GM18858 (cell line): ENCODE measurements around the gene ZKSCAN3.
"Not testable (repeated sequence)": the region's sequence is repeated elsewhere in the genome, so short reads cannot be mapped to it uniquely, and the experiment has no call there.

Experiments
- ATAC-seq: cut with Tn5 transposase; IDR thresholded peaks from one replicate; pipeline ENCODE4 v1.9.1; 2021; ENCODE audit not compliant: unreplicated experiment

Gene ZKSCAN3

DNA sequence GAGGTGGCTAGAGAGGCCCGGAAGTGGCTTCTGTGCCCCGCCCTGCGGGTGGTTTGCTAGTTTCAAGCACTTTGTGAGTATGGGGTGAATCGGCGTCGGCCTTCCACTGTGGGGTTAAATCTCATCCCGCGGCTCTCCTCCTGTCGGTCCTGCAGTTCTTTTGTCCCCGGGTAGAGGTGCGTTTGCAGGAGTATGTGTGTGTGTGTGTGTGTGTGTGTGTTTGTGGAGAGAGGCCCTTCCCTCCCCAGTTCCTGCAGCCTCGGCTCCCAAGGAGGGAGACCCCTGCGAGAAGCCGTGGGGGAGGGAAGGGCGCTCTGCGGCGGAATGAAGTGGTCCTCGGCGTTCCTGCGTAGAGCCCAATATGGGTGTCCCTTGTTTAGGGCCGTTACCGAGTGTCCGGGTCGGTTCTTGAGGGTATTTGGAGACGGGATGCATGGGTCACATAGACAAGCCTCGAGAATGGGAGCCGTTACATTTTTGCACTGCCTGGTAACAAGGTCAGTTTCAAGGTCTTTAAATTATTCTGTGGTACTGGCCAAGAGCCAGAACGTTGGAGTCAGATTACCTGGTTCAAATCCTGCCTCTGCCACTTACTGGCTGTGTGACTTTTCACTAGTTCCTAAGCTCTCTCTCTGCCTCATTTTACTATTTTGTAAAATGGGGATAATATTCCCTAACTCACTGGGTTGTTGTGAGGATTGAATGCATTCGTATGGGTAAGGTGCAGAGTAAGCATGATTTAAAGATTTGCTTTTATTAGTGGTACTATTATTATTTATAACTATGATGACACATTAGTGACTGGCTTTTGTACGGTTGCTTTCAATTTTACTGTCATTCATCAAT is at the start of gene ZKSCAN3:
Gene ZKSCAN3 (plus strand): TSS at position 56 of the 846 bp plus-strand sequence. CDS start 9,640 bp downstream, outside the sequence.
- ATAC-seq: peak; percentile 96

- peak; percentile 76 for ATAC-seq
Observed at GRCh38 chr6:28303570-28303969, 46.2 kb upstream of the ZKSCAN3 start.

DNA sequence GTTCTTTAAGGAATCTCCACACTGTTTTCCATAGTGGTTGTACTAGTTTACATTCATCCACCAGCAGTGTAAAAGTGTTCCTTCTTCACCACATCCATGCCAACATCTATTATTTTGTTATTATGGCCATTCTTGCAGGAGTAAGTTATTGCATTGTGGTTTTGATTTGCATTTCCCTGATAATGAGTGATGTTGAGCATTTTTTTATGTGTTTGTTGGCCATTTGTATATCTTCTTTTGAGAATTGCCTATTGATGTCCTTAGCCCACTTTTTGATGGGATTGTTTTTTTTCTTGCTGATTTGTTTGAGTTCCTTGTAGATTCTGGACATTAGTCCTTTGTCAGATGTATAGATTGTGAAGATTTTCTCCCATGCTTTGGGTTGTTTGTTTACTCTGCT is 43.4 kb upstream of the ZKSCAN3 start:
- ATAC-seq: not testable (repeated sequence)

GRCh38 chr6:28311139-28311823 is 38.5 kb upstream of the ZKSCAN3 start:
- no peak for ATAC-seq

DNA sequence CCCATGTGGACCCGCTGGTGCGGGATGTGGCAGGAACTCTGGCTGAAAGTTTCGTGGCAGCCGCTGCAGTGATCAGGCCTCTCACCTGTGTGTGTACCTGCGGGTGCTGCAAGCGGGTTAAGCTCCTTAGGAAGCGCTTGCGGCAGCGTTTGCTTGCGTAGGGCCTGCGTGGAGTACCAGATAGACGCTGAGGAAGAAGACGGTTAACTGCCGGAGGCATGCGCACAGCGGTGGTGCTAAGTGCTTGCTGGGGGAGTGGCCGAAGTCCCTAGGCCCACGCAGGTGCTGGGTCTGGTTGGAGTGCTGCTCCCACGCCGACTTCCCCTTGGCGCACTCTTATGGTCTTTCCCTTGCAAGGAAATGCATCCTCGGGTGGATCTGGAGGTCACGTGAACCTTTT is 36.8 kb upstream of the ZKSCAN3 start:
- ATAC-seq: no peak

DNA sequence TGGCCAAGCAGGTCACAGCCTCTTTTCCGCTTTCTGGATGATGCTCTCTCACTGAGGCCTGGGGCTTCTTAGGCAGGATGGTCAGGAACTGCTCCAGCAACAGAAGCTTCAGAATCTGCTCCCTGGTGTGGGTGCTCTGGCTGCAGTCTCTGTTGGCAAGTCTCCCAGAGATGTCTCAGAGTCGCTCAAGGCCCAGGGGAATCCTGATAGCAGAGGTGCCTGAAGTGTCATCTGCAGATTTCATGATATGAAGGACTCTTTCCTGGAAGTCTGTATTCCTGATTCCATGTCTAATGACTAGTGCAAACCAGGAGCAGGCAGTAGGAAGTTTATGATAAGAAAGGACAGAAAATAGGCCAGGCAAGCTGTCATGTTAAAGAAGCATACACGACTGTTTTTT is 34.1 kb upstream of the ZKSCAN3 start:
- ATAC-seq: no peak

GRCh38 chr6:28317866-28318265 is 31.9 kb upstream of the ZKSCAN3 start:
- not testable (repeated sequence) for ATAC-seq

- ATAC-seq: no peak
Observed at GRCh38 chr6:28322661-28323060, 27.1 kb upstream of the ZKSCAN3 start.

DNA sequence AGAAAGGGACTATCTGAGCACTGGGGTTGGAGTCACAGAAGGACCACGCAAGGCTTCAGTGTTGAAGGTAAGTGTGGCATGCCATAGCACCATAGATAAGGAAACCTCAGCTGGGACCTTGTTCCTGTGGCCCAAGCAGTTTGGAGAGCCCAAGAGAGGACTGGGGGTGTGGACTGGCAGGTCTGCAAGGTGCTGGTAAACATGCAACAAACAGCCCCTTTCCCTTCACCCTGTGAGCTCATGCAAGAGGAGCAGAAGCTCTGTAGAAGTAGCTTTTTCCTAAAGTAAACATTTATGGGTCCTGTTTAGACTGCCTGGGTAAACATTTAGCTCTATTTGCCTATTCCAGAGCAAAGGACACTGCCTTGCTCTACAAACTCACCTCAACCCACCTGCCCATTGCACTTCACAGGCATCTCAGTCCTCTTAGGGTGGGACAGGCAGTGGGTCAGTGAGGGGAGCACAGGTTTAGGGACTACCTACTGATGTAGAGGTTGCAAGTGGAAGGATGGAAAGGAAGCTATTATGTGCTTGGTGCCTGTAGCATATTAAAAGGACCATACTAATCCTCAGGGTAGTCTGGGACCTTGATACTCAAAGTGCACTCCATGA is 25.8 kb upstream of the ZKSCAN3 start:
- ATAC-seq: no peak

GRCh38 chr6:28326371-28326948 is 23.3 kb upstream of the ZKSCAN3 start:
- ATAC-seq: no peak

DNA sequence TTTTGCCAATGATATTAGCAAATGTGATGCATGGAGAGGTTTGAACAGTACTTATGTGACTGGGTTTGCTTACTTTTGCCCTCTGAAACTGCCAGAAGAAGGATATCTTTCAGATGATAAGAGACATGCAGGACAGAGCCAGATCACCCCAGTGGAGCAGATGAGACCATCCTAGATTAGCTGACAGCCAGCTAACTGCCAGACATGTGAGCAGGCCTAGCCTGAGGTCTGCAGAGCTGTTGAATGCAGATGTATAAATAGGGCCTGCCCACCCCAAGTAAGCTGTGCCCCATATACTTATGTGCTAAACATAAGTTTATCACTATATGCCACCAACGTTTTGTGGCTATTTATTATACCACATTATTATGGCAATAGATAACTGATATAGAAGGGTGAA is 19.7 kb upstream of the ZKSCAN3 start:
- ATAC-seq: no peak

DNA sequence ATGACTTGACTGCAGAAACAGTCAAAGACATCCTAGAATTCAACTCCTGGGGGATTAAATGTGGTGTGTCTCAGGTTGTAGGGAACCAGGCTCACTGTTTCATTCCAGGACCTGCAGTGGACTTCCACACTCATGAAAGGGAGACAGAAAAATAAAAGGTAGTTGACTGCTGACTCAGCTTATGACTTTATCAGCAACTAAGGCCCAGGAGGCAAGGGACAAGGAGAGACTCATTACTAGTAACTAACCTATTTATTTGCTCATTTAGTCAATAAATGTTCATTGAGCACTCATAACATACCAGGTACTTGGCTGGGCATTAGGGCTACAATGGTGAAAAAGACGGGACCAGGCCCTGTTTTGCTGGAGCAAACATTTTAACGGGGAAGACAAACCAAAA is 16.7 kb upstream of the ZKSCAN3 start:
- ATAC-seq: no peak

DNA sequence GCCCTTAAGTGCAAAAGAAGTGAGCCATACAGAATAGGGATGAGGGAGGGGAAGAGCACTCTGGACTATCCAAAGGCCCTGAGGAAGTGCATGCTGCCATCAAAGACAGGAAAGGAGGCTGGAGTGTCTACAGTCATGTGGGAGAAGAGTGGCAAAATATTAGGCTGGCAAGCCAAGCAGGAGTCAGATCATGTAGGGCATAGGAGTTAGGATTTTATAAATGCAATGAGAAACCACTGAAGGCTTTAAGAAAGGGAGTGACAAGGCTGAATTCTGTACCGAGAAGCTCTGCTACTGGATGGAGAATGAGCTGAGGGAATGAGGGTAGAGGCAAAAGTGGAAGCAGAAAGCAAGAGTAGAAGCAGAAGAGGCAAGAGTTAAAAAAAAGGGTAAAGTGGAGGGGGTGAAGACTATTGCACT is 16.1 kb upstream of the ZKSCAN3 start:
- no peak for ATAC-seq

DNA sequence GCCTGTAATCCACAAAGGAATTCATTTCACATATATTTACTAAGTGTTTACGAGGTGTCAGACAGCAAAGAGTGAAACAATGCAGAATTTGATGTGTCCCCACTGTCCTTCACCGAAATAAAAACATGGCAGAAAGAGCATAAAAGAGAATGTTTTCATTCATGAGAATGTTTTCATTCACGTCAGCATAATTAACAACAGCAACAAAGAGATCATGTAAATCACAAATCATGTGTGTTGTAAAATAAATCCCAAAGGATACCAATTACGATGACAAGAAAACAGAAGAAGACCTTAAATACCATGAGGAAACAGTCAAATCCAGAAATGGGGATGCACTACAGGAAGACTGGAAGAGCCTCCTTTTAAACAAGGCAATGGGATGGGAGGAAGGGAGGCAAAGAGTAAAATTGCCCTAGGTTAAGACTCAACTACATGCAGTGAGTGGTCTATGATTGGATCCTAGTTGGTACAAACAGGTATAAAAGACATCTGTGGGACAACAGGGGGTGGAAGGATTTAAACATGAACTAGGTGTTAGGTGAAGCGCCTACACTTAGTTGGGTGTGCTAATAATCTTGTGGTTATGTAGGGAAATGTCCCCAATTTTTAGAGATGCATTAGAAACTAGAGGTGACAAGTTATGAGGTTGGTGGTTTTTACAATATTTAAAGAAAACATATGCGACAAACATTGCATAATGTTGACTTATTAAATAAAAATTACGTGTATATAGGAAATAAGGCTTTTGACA is 15.3 kb upstream of the ZKSCAN3 start:
- ATAC-seq: no peak

DNA sequence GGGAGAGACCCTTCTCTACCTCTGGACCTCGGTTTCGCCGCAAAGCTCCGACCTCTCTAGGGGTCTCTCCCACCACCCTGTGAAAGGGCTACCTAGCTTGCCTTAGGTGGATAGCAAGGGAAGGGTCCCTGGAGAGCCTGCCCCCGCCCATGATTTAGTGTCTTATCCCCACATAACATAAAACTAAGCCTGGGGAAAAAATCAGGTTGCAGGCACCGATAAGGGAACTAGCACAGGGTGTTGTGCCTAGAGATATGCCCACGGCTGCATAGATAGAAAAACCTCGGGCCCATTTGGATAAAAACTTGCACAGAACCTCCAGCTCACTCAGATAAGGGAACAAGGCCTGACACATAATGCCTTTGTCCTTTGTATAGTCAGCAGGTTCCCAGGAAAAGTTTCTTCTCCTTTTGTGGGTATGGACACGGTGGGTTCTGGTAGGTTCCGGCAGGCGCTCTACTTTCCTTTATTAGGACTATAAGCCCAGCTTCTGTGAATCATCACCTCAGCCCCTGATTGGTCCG is 14.6 kb upstream of the ZKSCAN3 start:
- no peak for ATAC-seq

DNA sequence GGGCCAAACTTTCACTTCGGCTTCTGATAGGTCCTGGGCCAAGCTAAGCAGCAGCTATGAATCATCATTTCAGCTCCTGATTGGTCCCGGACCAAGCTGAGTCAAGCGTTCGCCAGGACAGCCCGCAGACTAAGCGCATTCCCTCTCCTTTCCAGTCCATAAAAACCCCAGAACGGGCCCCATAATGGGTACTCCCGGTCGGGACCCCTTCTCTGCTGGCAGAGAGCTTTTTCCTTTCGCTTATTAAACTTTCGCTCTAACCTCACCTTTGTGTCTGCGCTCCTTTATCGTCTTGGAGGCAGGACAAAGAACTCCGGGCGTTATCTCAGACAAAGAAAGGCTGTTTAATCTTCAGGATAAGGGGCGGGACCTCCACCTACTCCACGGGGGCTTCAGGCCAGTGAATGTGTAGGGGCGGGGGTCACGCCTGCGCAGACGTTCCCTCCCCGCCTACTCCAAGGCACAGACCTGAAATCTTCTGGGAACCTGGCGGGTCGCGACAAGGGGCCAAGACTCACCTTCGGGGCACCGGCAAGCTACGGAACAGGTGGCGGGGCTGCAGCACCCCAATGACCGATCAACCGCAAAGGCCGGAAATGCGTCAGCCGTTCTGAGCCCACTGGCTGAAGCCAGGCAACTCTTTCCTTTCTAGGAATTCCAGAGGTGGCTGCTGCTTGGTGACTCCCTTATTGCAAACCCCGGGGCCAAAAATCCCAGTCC is 14.0 kb upstream of the ZKSCAN3 start, which contains the start of gene ZSCAN31:
Gene ZSCAN31 (minus strand): TSS at position 585 of the 720 bp plus-strand sequence. CDS start 6,465 bp downstream, outside the sequence.
- peak; percentile 66 for ATAC-seq

GRCh38 chr6:28336284-28337120 is 13.2 kb upstream of the ZKSCAN3 start:
- ATAC-seq: peak; percentile 46

- no peak for ATAC-seq
Observed at GRCh38 chr6:28337121-28337520, 12.6 kb upstream of the ZKSCAN3 start.
